GM12878 (cell line): Measurements from ENCODE around the gene DNAH3. TPM values are rescaled to one million over a fixed set of nuclear protein-coding genes. Genes with fewer than 3 reads are reported as not detected.

Source experiments
- ATAC-seq: fragments of 200-7000 bp; cut with Tn5 transposase; 3 replicates; pipeline ENCODE4 v1.9.1; 2020; ENCODE audit warnings: mild to moderate bottlenecking, moderate library complexity
- BruUV-seq: library from RNA; stranded (reverse); fragments of 400-500 nt; replicated peaks from 2 replicates; lab custom pipeline; 2021; lab: Mats Ljungman, UMichigan
- CTCF ChIA-PET: fragments of 300-600 bp; sonication (Branson Sonifier 250); formaldehyde crosslinking; extraction: SDS; loops from one replicate; lab custom pipeline; 2021; ENCODE audit warnings: inconsistent platforms; lab: Yijun Ruan, JAX
- POLR2A ChIA-PET: fragments of 350-600 bp; formaldehyde crosslinking; extraction: SDS; loops from one replicate; lab custom pipeline; 2021; ENCODE audit warnings: inconsistent platforms; lab: Charles Lee
- RAD21 ChIA-PET: fragments of 300-600 bp; sonication (Branson Sonifier 250); formaldehyde crosslinking; loops from one replicate; lab custom pipeline; 2023; ENCODE audit warnings: antibody characterized with exemption; ENCODE audit not compliant: unreplicated experiment; lab: Charles Lee
- SMC1A ChIA-PET: fragments of 300-600 bp; sonication (Branson Sonifier 250); formaldehyde crosslinking; loops from one replicate; lab custom pipeline; 2023; ENCODE audit not compliant: unreplicated experiment, uncharacterized antibody; lab: Charles Lee
- DNase-seq: peaks from one replicate; pipeline ENCODE4 v3.0.0-alpha.2; 2011; ENCODE audit warnings: low read depth, low spot score
- FAIRE-seq: peaks from 3 replicates; lab custom pipeline; 2011; peaks lifted over from hg19 to GRCh38; lab: Jason Lieb, UNC
- H2AFZ ChIP-seq: 2 replicates; pipeline ENCODE4 v1.6.0; 2011; ENCODE audit warnings: low read depth, low read length, control low read depth; ENCODE audit not compliant: control insufficient read depth
- H3K27ac ChIP-seq: 2 replicates; pipeline ENCODE4 v1.5.1; 2011; ENCODE audit warnings: control low read depth; ENCODE audit not compliant: control insufficient read depth, insufficient read depth
- H3K27me3 ChIP-seq, 2 experiments: replicated peaks in 1 of 2; 2 replicates each; pipeline versions ENCODE4 v1.6.0 to v1.6.1; 2011; ENCODE audit warnings: low read length in 1 of 2; ENCODE audit not compliant: control insufficient read depth in 2 of 2, insufficient read depth in 2 of 2
- H3K36me3 ChIP-seq, 2 experiments: 2 replicates each; pipeline ENCODE4 v1.5.1; 2011; ENCODE audit warnings: low read length in 1 of 2; ENCODE audit not compliant: control insufficient read depth in 2 of 2, insufficient read depth in 2 of 2
- H3K4me1 ChIP-seq: 2 replicates; pipeline ENCODE4 v1.6.1; 2011; ENCODE audit warnings: mild to moderate bottlenecking, low read length, moderate library complexity, mixed read lengths; ENCODE audit not compliant: control insufficient read depth, insufficient read depth
- H3K4me2 ChIP-seq: 2 replicates; pipeline ENCODE4 v1.6.0; 2011; ENCODE audit warnings: control low read depth; ENCODE audit not compliant: control insufficient read depth, insufficient read depth
- H3K4me3 ChIP-seq: fragments of 200-600 bp; sonication (generic); 2 replicates; pipeline ENCODE4 v1.5.1; 2016
- H3K79me2 ChIP-seq: 2 replicates; pipeline ENCODE4 v1.6.0; 2011; ENCODE audit warnings: low read length; ENCODE audit not compliant: control insufficient read depth, insufficient read depth
- H3K9ac ChIP-seq: 2 replicates; pipeline ENCODE4 v1.8.0; 2011; ENCODE audit warnings: low read length, control low read depth, mixed read lengths; ENCODE audit not compliant: control insufficient read depth, insufficient read depth
- H3K9me3 ChIP-seq: replicated peaks from 3 replicates; pipeline ENCODE4 v1.5.1; 2011; ENCODE audit warnings: mild to moderate bottlenecking, low read length; ENCODE audit not compliant: control insufficient read depth, insufficient read depth
- H4K20me1 ChIP-seq: 2 replicates; pipeline ENCODE4 v1.6.0; 2011; ENCODE audit not compliant: control insufficient read depth, insufficient read depth
- BCL11A ChIP-seq: IDR thresholded peaks from 2 replicates; pipeline ENCODE4 v1.6.1; 2011; ENCODE audit warnings: low read depth, low read length
- BMI1 ChIP-seq: fragments of 450-650 bp; IDR thresholded peaks from 2 replicates; pipeline ENCODE4 v1.6.1; 2016; ENCODE audit warnings: mild to moderate bottlenecking, moderate library complexity, borderline replicate concordance
- BRCA1 ChIP-seq: IDR thresholded peaks from 2 replicates; pipeline ENCODE4 v1.6.1; 2011; ENCODE audit warnings: low read depth, low read length, improper control_type of control experiment
- HDAC2 ChIP-seq: fragments of 200-600 bp; sonication (generic); IDR thresholded peaks from 2 replicates; pipeline ENCODE4 v1.6.1; 2017
- JUNB ChIP-seq: IDR thresholded peaks from 2 replicates; pipeline ENCODE4 v1.6.1; 2016; ENCODE audit warnings: antibody characterized with exemption, mild to moderate bottlenecking
- KLF5 ChIP-seq: fragments of 450-650 bp; IDR thresholded peaks from 2 replicates; pipeline ENCODE4 v1.6.1; 2014; ENCODE audit warnings: mild to moderate bottlenecking; ENCODE audit not compliant: partially characterized antibody
- LARP7 ChIP-seq: fragments of 450-650 bp; IDR thresholded peaks from 2 replicates; pipeline ENCODE4 v1.6.1; 2017; ENCODE audit warnings: mild to moderate bottlenecking
- MYC ChIP-seq: IDR thresholded peaks from 2 replicates; pipeline ENCODE4 v1.6.1; 2011; ENCODE audit warnings: mild to moderate bottlenecking, low read length, moderate library complexity, inconsistent platforms; ENCODE audit not compliant: insufficient read depth, insufficient replicate concordance, insufficient read length, severe bottlenecking
- NFYA ChIP-seq: IDR thresholded peaks from 2 replicates; pipeline ENCODE4 v1.6.1; 2011; ENCODE audit warnings: low read depth, mild to moderate bottlenecking, low read length, improper control_type of control experiment, borderline replicate concordance
- NR2F1 ChIP-seq: fragments of 450-650 bp; conservative IDR thresholded peaks from 2 replicates; pipeline ENCODE4 v1.6.1; 2017; ENCODE audit warnings: mild to moderate bottlenecking
- POLR2AphosphoS5 ChIP-seq: IDR thresholded peaks from 2 replicates; pipeline ENCODE4 v1.6.1; 2011; ENCODE audit warnings: mild to moderate bottlenecking, low read length, inconsistent platforms
- RB1 ChIP-seq: fragments of 450-650 bp; formaldehyde crosslinking; IDR thresholded peaks from 2 replicates; pipeline ENCODE4 v1.6.1; 2017; ENCODE audit warnings: mild to moderate bottlenecking, borderline replicate concordance
- RELA ChIP-seq: fragments of 450-650 bp; IDR thresholded peaks from 2 replicates; pipeline ENCODE4 v1.8.0; 2014; ENCODE audit warnings: borderline replicate concordance; ENCODE audit not compliant: partially characterized antibody
- RFX5 ChIP-seq: IDR thresholded peaks from 2 replicates; pipeline ENCODE4 v1.6.1; 2011; ENCODE audit warnings: low read depth, low read length, improper control_type of control experiment
- TCF7 ChIP-seq: IDR thresholded peaks from 2 replicates; pipeline ENCODE4 v1.6.1; 2014; ENCODE audit warnings: antibody characterized with exemption, borderline replicate concordance
- ZNF274 ChIP-seq: IDR thresholded peaks from one replicate; pipeline ENCODE4 v1.8.0; 2011; ENCODE audit not compliant: insufficient read length, insufficient read depth
- ZSCAN29 ChIP-seq: fragments of 450-650 bp; IDR thresholded peaks from 2 replicates; pipeline ENCODE4 v1.6.1; 2017; ENCODE audit warnings: mild to moderate bottlenecking, moderate library complexity
- WGBS: methylation state at CpG from one replicate; pipeline ENCODE4 v1.1.6; 2016; ENCODE audit warnings: low lambda C conversion rate; ENCODE audit not compliant: insufficient replicate concordance, insufficient coverage; ENCODE audit errors: missing lambda C conversion rate; 5-methylcytosine and 5-hydroxymethylcytosine counted together
- in situ Hi-C: fragments of 300-500 bp; cut with MboI; formaldehyde crosslinking; loops from 9 replicates; pipeline ENCODE4 v1.14.3; 2018; ENCODE audit warnings: mixed read lengths
- intact Hi-C: fragments of 100-400 bp; cut with micrococcal nuclease; formaldehyde crosslinking; loops from one replicate; pipeline ENCODE4 v1.14.2; 2022; ENCODE audit not compliant: unreplicated experiment
- polyA plus RNA-seq, 11 experiments: library from polyadenylated mRNA; depleted of rRNA in 4 of 11; unstranded in 6 of 11; stranded (reverse) in 5 of 11; fragments of >200 nt; fragmentation: Nextera tagmentation in 4 of 11; fragmentation: Illumina TruSeq in 1 of 11; extraction: Ambion mirVana in 4 of 11; extraction: Trizol in 1 of 11; gene quantifications; 1 replicate in 1 of 11; 2 replicates in 10 of 11; pipeline versions ENCODE4 v1.2.1 to v1.2.3, GENCODE V29; 2011 to 2016; ENCODE audit warnings: inconsistent platforms in 2 of 11, missing spikeins in 2 of 11, low read depth in 1 of 11
- total RNA-seq, 4 experiments: library from RNA; depleted of rRNA in 3 of 4; stranded (reverse); fragments of >200 nt in 3 of 4; fragmentation: Illumina TruSeq in 1 of 4; extraction: Trizol in 1 of 4; gene quantifications; 2 replicates each; pipeline versions ENCODE4 v1.2.1 to v1.2.3, GENCODE V29; 2013 to 2021
- TF ChIP-seq, protein P1 (sequence below): fragments of 450-650 bp; IDR thresholded peaks from 2 replicates; pipeline ENCODE4 v1.6.1; 2017; ENCODE audit warnings: borderline replicate concordance
- TF ChIP-seq, protein P2 (sequence below): fragments of 450-650 bp; formaldehyde crosslinking; IDR thresholded peaks from 2 replicates; pipeline ENCODE4 v1.4.0; 2022; ENCODE audit warnings: mild to moderate bottlenecking, moderate library complexity
- TF ChIP-seq, protein P3 (sequence below): fragments of 450-650 bp; conservative IDR thresholded peaks from 2 replicates; pipeline ENCODE4 v1.6.1; 2017; ENCODE audit warnings: mild to moderate bottlenecking, moderate library complexity

The DNAH3 gene
- total and polyA plus RNA-seq, 10 of the 15 experiments (the other 5 are each of a cell fraction or from before 2014, with no cell fraction given): under 0.01 to 0.04 (median 0.04) TPM; not detected in 5

DNA sequence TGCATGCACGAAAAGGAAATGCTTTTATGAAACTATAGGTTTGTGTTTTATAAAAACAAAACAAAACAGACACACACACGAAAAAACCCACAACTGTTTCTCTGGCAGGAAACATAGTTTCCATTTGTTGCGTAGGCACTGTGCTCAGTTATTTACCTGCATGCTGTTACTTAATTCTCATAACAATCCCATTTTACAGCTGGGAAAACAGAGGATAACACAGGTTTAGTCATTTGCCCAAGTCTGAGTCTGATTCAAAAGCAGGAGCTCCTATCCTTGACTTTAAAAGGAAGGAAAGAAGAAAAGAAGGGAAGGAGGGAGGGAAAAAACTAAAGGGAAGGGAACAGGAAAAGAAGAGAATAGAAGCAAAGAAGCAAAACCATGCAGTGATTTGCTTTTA lies 117.4 kb downstream of the DNAH3 start (continued):
- TF ChIP-seq BCL11A: no peak

DNA sequence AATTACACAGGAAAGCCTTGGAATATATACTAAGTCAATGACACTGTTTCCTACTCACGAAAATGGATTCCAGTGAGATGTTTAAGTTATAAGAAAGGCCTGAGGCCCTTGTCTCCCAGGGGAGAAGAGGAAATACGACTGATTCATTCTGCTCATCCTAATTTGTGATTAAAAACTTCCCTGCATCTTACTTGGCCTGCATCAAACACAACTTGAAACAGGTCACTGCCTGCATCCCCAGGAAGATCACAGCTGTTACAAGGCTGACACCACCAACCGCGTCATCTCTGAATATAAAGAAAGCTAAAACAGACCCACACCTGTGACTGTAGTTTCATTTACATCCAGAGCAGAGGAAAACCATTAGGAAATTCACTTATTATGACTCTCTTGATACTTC lies 121.9 kb downstream of the DNAH3 start:
- intact Hi-C loops (no loop called here), in situ Hi-C loops (loop anchor here (5.0 kb wide), 1 partner anchor 49 kb away; no protein-coding TSS in a partner anchor)
- WGBS: 54% methylated on average over 4 of the region's 4 CpGs
- TF ChIP-seq BRCA1 (no peak), RELA (no peak), LARP7 (no peak), BMI1 (no peak), NR2F1 (no peak), RB1 (no peak), MYC (no peak), JUNB (no peak), HDAC2 (no peak), ZNF274 (no peak), NFYA (no peak), ZSCAN29 (no peak), KLF5 (no peak), POLR2AphosphoS5 (no peak), RFX5 (no peak), TCF7 (no peak)
- TF ChIP-seq, protein P1, sequence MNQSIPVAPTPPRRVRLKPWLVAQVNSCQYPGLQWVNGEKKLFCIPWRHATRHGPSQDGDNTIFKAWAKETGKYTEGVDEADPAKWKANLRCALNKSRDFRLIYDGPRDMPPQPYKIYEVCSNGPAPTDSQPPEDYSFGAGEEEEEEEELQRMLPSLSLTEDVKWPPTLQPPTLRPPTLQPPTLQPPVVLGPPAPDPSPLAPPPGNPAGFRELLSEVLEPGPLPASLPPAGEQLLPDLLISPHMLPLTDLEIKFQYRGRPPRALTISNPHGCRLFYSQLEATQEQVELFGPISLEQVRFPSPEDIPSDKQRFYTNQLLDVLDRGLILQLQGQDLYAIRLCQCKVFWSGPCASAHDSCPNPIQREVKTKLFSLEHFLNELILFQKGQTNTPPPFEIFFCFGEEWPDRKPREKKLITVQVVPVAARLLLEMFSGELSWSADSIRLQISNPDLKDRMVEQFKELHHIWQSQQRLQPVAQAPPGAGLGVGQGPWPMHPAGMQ: no peak
- TF ChIP-seq, protein P2, sequence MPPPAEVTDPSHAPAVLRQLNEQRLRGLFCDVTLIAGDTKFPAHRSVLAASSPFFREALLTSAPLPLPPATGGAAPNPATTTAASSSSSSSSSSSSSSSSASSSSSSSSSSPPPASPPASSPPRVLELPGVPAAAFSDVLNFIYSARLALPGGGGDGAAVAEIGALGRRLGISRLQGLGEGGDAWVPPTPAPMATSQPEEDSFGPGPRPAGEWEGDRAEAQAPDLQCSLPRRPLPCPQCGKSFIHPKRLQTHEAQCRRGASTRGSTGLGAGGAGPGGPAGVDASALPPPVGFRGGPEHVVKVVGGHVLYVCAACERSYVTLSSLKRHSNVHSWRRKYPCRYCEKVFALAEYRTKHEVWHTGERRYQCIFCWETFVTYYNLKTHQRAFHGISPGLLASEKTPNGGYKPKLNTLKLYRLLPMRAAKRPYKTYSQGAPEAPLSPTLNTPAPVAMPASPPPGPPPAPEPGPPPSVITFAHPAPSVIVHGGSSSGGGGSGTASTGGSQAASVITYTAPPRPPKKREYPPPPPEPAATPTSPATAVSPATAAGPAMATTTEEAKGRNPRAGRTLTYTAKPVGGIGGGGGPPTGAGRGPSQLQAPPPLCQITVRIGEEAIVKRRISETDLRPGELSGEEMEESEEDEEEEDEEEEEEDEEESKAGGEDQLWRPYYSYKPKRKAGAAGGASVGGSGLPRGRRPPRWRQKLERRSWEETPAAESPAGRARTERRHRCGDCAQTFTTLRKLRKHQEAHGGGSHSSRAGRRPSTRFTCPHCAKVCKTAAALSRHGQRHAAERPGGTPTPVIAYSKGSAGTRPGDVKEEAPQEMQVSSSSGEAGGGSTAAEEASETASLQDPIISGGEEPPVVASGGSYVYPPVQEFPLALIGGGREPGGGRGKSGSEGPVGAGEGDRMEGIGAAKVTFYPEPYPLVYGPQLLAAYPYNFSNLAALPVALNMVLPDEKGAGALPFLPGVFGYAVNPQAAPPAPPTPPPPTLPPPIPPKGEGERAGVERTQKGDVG (CRISPR knock-in tag): no peak
- TF ChIP-seq, protein P3, sequence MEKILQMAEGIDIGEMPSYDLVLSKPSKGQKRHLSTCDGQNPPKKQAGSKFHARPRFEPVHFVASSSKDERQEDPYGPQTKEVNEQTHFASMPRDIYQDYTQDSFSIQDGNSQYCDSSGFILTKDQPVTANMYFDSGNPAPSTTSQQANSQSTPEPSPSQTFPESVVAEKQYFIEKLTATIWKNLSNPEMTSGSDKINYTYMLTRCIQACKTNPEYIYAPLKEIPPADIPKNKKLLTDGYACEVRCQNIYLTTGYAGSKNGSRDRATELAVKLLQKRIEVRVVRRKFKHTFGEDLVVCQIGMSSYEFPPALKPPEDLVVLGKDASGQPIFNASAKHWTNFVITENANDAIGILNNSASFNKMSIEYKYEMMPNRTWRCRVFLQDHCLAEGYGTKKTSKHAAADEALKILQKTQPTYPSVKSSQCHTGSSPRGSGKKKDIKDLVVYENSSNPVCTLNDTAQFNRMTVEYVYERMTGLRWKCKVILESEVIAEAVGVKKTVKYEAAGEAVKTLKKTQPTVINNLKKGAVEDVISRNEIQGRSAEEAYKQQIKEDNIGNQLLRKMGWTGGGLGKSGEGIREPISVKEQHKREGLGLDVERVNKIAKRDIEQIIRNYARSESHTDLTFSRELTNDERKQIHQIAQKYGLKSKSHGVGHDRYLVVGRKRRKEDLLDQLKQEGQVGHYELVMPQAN: no peak
- POLR2A ChIA-PET: no interaction called here
- Histone ChIP-seq H3K27ac (no peak overlapping the region), H3K36me3 (no peaks in the 10 kb centered on the region), H2AFZ (no peak overlapping the region), H3K4me2 (no peak overlapping the region), H3K27me3 (no peaks in the 10 kb centered on the region), H3K9me3 (no peaks in the 10 kb centered on the region), H4K20me1 (no peaks in the 10 kb centered on the region), H3K79me2 (no peaks in the 10 kb centered on the region), H3K4me1 (no peaks in the 10 kb centered on the region), H3K4me3 (no peak overlapping the region), H3K9ac (no peak overlapping the region)
- CTCF ChIA-PET: no interaction called here
- FAIRE-seq: no peak
- no peak for ATAC-seq
- RAD21 ChIA-PET: no interaction called here
- no peak for DNase-seq
- no TSS peak for BruUV-seq
- SMC1A ChIA-PET: interaction anchor here (0.6 kb wide), 1 partner anchor 180 kb away, joined by 3 read pairs; no protein-coding TSS in a partner anchor
